Left ventricle myocardium inferior (tissue), 1 donor: ENCODE measurements around the gene NT5DC1. TPM values are rescaled to one million over a fixed set of nuclear protein-coding genes. Genes with fewer than 3 reads are reported as not detected.

Experiments
- DNase-seq: peaks from one replicate; pipeline ENCODE4 v3.0.0-alpha.2; 2020
- H3K27ac ChIP-seq: fragments of 200-600 bp; replicated peaks from 2 replicates; pipeline ENCODE4 v1.8.0; 2021
- H3K27me3 ChIP-seq: fragments of 200-600 bp; 2 replicates; pipeline ENCODE4 v1.8.0; 2021; ENCODE audit warnings: low read depth
- H3K36me3 ChIP-seq: fragments of 200-600 bp; 2 replicates; pipeline ENCODE4 v1.8.0; 2021
- H3K4me1 ChIP-seq: fragments of 200-600 bp; 2 replicates; pipeline ENCODE4 v1.8.0; 2021
- H3K4me3 ChIP-seq: fragments of 200-600 bp; 2 replicates; pipeline ENCODE4 v1.8.0; 2021; ENCODE audit warnings: mild to moderate bottlenecking, moderate library complexity
- H3K9me3 ChIP-seq: fragments of 200-600 bp; replicated peaks from 2 replicates; pipeline ENCODE4 v1.8.0; 2021
- intact Hi-C: fragments of 100-400 bp; cut with micrococcal nuclease; formaldehyde crosslinking; loops from one replicate; pipeline ENCODE4 v1.11.0; 2022
- total RNA-seq: library from RNA; stranded (reverse); fragmentation: NEBNext Ultra II Directional; extraction: Animal tissue kit (Norgen Biotek cat#: 25700); gene quantifications from one replicate; pipeline ENCODE4 v1.2.1, GENCODE V29; 2021
- TF ChIP-seq, protein P1 (sequence below): fragments of 200-600 bp; IDR thresholded peaks from 2 replicates; pipeline ENCODE4 v1.8.0; 2021; ENCODE audit warnings: antibody characterized with exemption, mild to moderate bottlenecking, borderline replicate concordance
- donor health status: DM: no; HTN: yes; CAD: no; lungs with severe emphysema.

The NT5DC1 gene
- total RNA-seq, 1 donor from 2014 or later, result 64.3 TPM

DNA sequence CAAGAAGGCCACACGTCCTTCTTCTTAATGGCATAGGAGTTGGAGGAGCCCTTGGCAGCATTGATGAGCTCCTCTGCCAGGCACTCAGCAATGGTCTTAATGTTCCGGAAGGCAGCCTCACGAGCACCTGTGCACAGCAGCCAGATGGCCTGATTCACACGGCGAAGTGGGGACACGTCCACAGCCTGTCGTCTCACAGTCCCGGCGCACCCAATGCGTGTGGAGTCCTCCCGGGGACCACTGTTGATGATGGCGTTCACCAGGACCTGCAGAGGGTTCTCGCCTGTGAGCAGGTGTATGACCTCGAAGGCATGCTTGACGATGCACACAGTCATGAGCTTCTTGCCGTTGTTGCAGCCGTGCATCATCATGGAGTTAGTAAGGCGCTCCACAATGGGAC lies 157.9 kb downstream of the NT5DC1 start:
- peaks cover 9% of the 10 kb centered on the region for H3K9me3 ChIP-seq

DNA sequence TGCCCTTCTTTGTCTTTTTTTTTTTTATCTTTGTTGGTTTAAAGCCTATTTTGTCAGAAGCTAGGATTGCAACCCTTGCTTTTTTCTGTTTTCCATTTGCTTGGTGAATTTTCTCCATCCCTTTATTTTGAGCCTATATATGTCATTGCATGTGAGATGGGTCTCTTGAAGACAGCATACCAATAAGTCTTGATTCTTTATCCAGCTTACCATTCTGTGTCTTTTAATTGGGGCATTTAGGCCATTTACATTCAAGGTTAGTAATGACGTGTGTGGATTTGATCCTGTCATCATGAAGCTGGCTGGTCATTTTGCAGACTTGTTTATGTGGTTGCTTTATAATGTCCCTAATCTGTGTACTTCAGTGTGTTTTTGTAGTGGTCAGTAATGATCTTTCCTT lies 162.7 kb downstream of the NT5DC1 start:
- no peak for DNase-seq
- peaks cover 18% of the 10 kb centered on the region for H3K4me1 ChIP-seq
- no peaks in the 10 kb centered on the region for H3K27me3 ChIP-seq
- intact Hi-C loops, result no loop called here
- no peak overlapping the region for H3K4me3 ChIP-seq
- no peak overlapping the region for H3K27ac ChIP-seq
- TF ChIP-seq, protein P1, sequence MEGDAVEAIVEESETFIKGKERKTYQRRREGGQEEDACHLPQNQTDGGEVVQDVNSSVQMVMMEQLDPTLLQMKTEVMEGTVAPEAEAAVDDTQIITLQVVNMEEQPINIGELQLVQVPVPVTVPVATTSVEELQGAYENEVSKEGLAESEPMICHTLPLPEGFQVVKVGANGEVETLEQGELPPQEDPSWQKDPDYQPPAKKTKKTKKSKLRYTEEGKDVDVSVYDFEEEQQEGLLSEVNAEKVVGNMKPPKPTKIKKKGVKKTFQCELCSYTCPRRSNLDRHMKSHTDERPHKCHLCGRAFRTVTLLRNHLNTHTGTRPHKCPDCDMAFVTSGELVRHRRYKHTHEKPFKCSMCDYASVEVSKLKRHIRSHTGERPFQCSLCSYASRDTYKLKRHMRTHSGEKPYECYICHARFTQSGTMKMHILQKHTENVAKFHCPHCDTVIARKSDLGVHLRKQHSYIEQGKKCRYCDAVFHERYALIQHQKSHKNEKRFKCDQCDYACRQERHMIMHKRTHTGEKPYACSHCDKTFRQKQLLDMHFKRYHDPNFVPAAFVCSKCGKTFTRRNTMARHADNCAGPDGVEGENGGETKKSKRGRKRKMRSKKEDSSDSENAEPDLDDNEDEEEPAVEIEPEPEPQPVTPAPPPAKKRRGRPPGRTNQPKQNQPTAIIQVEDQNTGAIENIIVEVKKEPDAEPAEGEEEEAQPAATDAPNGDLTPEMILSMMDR, result no peak
- peaks cover 30% of the 10 kb centered on the region for H3K36me3 ChIP-seq
- H3K9me3 ChIP-seq, result peaks cover 14% of the 10 kb centered on the region

More for the DNA sequence above, 157.9 kb downstream of the NT5DC1 start:
- no peak for DNase-seq
- peaks cover 21% of the 10 kb centered on the region for H3K36me3 ChIP-seq
- intact Hi-C loops, result no loop called here
- TF ChIP-seq, protein P1, result no peak
- no peak overlapping the region for H3K4me3 ChIP-seq
- peaks cover 21% of the 10 kb centered on the region for H3K4me1 ChIP-seq
- H3K27me3 ChIP-seq, result no peaks in the 10 kb centered on the region
- no peak overlapping the region for H3K27ac ChIP-seq

GRCh38 chr6:116265041-116265829 lies 164.6 kb downstream of the NT5DC1 start:
- H3K4me3 ChIP-seq, result no peak overlapping the region
- DNase-seq, result peak; percentile 50
- peaks cover 17% of the 10 kb centered on the region for H3K36me3 ChIP-seq
- H3K9me3 ChIP-seq, result peaks cover 14% of the 10 kb centered on the region
- TF ChIP-seq, protein P1, result no peak
- peaks cover 28% of the 10 kb centered on the region for H3K4me1 ChIP-seq
- intact Hi-C loops, result no loop called here
- H3K27me3 ChIP-seq, result no peaks in the 10 kb centered on the region
- H3K27ac ChIP-seq, result no peak overlapping the region

GRCh38 chr6:116266803-116267202 lies 166.2 kb downstream of the NT5DC1 start:
- DNase-seq, result no peak
- Histone ChIP-seq H3K36me3 (peaks cover 17% of the 10 kb centered on the region), H3K4me1 (peaks cover 28% of the 10 kb centered on the region), H3K9me3 (peaks cover 14% of the 10 kb centered on the region), H3K27me3 (no peaks in the 10 kb centered on the region), H3K27ac (no peak overlapping the region), H3K4me3 (no peak overlapping the region)
- intact Hi-C loops, result no loop called here
- TF ChIP-seq, protein P1, result no peak

- H3K27ac ChIP-seq, result no peak overlapping the region
- H3K9me3 ChIP-seq, result peaks cover 10% of the 10 kb centered on the region
- H3K4me3 ChIP-seq, result no peak overlapping the region
- TF ChIP-seq, protein P1, result no peak
- intact Hi-C loops, result no loop called here
- H3K36me3 ChIP-seq, result peaks cover 14% of the 10 kb centered on the region
- H3K27me3 ChIP-seq, result no peaks in the 10 kb centered on the region
- DNase-seq, result no peak
- peaks cover 28% of the 10 kb centered on the region for H3K4me1 ChIP-seq
These were observed 167.4 kb downstream of the NT5DC1 start for GRCh38 chr6:116267836-116268588.
